HepG2 (cell line): ENCODE results near the gene HDAC10. TPM values are rescaled to one million over a fixed set of nuclear protein-coding genes. Genes with fewer than 3 reads are reported as not detected.

Experiments
- ATAC-seq: fragments of 200-7000 bp; cut with Tn5 transposase; 3 replicates; pipeline ENCODE4 v1.9.1; 2020; ENCODE audit warnings: mild to moderate bottlenecking, moderate library complexity
- BruUV-seq: library from RNA; stranded (reverse); fragments of 400-500 nt; replicated peaks from 2 replicates; lab custom pipeline; 2021; lab: Mats Ljungman, UMichigan
- CTCF ChIA-PET: fragments of 300-600 bp; formaldehyde crosslinking; extraction: SDS; loops from one replicate; lab custom pipeline; 2021; ENCODE audit warnings: low total read pairs, inconsistent platforms, low intra/inter-chr PET ratio; lab: Yijun Ruan, JAX
- POLR2A ChIA-PET: fragments of 350-600 bp; sonication (Branson Sonifier 250); formaldehyde crosslinking; loops from one replicate; lab custom pipeline; 2020; ENCODE audit warnings: antibody characterized with exemption, inconsistent platforms; lab: Yijun Ruan, JAX
- DNase-seq: peaks from one replicate; pipeline ENCODE4 v3.0.0-alpha.2; 2015; ENCODE audit warnings: low spot score
- FAIRE-seq: peaks from 3 replicates; lab custom pipeline; 2011; peaks lifted over from hg19 to GRCh38; lab: Jason Lieb, UNC
- H2AFZ ChIP-seq: one replicate; pipeline ENCODE4 v1.6.1; 2011; ENCODE audit warnings: low read length, inconsistent platforms
- H3K27ac ChIP-seq: fragments of 300-600 bp; 3 replicates; pipeline ENCODE4 v1.8.0; 2011; ENCODE audit warnings: mixed run types, mild to moderate bottlenecking, mixed read lengths, low read length, inconsistent platforms; ENCODE audit not compliant: insufficient read depth; ENCODE audit errors: extremely low read length
- H3K27me3 ChIP-seq, 2 experiments: fragments of 200-600 bp in 1 of 2; 2 replicates in 1 of 2; 3 replicates in 1 of 2; pipeline versions ENCODE4 v1.6.0 to v1.8.0; 2011; ENCODE audit warnings: low read length in 2 of 2, mild to moderate bottlenecking in 2 of 2, moderate library complexity in 2 of 2, inconsistent platforms in 1 of 2; ENCODE audit not compliant: insufficient read depth in 2 of 2, control insufficient read depth in 1 of 2
- H3K36me3 ChIP-seq, 2 experiments: fragments of 200-600 bp in 1 of 2; replicated peaks in 1 of 2; 2 replicates in 1 of 2; 3 replicates in 1 of 2; pipeline versions ENCODE4 v1.5.1 to v1.8.0; 2011; ENCODE audit warnings: low read length in 2 of 2, inconsistent platforms in 1 of 2; ENCODE audit not compliant: insufficient read depth in 2 of 2, control insufficient read depth in 1 of 2
- H3K4me1 ChIP-seq: 2 replicates; pipeline ENCODE4 v1.5.1; 2012; ENCODE audit warnings: low read length, inconsistent platforms; ENCODE audit not compliant: insufficient read depth
- H3K4me2 ChIP-seq: 2 replicates; pipeline ENCODE4 v1.6.0; 2011; ENCODE audit warnings: low read depth, low read length, inconsistent platforms
- H3K4me3 ChIP-seq, 3 experiments: fragments of 200-600 bp in 1 of 3; sonication (generic), shearing (Covaris generic) in 1 of 3; replicated peaks in 1 of 3; 2 replicates each; pipeline ENCODE4 v1.5.1; 2011 to 2016; ENCODE audit warnings: low read length in 3 of 3, inconsistent platforms in 2 of 3, low read depth in 2 of 3, mild to moderate bottlenecking in 2 of 3, control low read depth in 1 of 3, mixed read lengths in 1 of 3; ENCODE audit not compliant: insufficient read depth in 1 of 3
- H3K79me2 ChIP-seq: one replicate; pipeline ENCODE4 v1.6.1; 2011; ENCODE audit warnings: low read length, inconsistent platforms; ENCODE audit not compliant: insufficient read depth
- H3K9ac ChIP-seq: 2 replicates; pipeline ENCODE4 v1.6.0; 2011; ENCODE audit warnings: mild to moderate bottlenecking, low read depth, low read length, inconsistent platforms; ENCODE audit not compliant: insufficient read depth
- H3K9me3 ChIP-seq: 2 replicates; pipeline ENCODE4 v1.5.1; 2012; ENCODE audit warnings: mild to moderate bottlenecking, low read length
- H4K20me1 ChIP-seq: 2 replicates; pipeline ENCODE4 v1.6.0; 2011; ENCODE audit warnings: inconsistent platforms, mild to moderate bottlenecking, low read length, moderate library complexity; ENCODE audit not compliant: insufficient read depth
- ARNTL ChIP-seq: sonication (generic); formaldehyde crosslinking; IDR thresholded peaks from 2 replicates; pipeline ENCODE4 v1.4.0; 2020; ENCODE audit warnings: mild to moderate bottlenecking, missing genetic modification reagents
- BORCS8-MEF2B ChIP-seq: sonication (generic); formaldehyde crosslinking; IDR thresholded peaks from 2 replicates; pipeline ENCODE4 v1.8.0; 2022; ENCODE audit warnings: mild to moderate bottlenecking, missing genetic modification reagents
- ERF ChIP-seq: IDR thresholded peaks from 2 replicates; pipeline ENCODE4 v1.6.1; 2018; ENCODE audit warnings: missing biosample characterization, missing genetic modification reagents
- EZH2 ChIP-seq: conservative IDR thresholded peaks from 2 replicates; pipeline ENCODE4 v1.6.1; 2012; ENCODE audit warnings: mild to moderate bottlenecking, low read depth, low read length, moderate library complexity
- HOXA7 ChIP-seq: sonication (generic); formaldehyde crosslinking; IDR thresholded peaks from 2 replicates; pipeline ENCODE4 v1.8.1; 2022; ENCODE audit warnings: mild to moderate bottlenecking, missing genetic modification reagents, moderate library complexity
- RFX1 ChIP-seq: fragments of 450-650 bp; IDR thresholded peaks from 2 replicates; pipeline ENCODE4 v1.6.1; 2017
- SRF ChIP-seq: IDR thresholded peaks from 2 replicates; pipeline ENCODE4 v1.6.1; 2011; ENCODE audit warnings: mild to moderate bottlenecking, low read depth, low read length, moderate library complexity
- TP53 ChIP-seq: sonication (generic); formaldehyde crosslinking; conservative IDR thresholded peaks from 2 replicates; pipeline ENCODE4 v1.4.0; 2020; ENCODE audit warnings: missing genetic modification reagents
- ZMYM4 ChIP-seq: sonication (generic); formaldehyde crosslinking; IDR thresholded peaks from 2 replicates; pipeline ENCODE4 v1.8.1; 2023; ENCODE audit warnings: mild to moderate bottlenecking, missing genetic modification reagents
- ZNF777 ChIP-seq: sonication (generic); formaldehyde crosslinking; IDR thresholded peaks from 2 replicates; pipeline ENCODE4 v1.4.0; 2020; ENCODE audit warnings: missing genetic modification reagents
- ZSCAN31 ChIP-seq: sonication (generic); formaldehyde crosslinking; IDR thresholded peaks from 2 replicates; pipeline ENCODE4 v1.5.0; 2020; ENCODE audit warnings: low read depth, mild to moderate bottlenecking, missing genetic modification reagents
- WGBS: methylation state at CpG from one replicate; pipeline ENCODE4 v1.1.6; 2017; ENCODE audit warnings: low lambda C conversion rate; 5-methylcytosine and 5-hydroxymethylcytosine counted together
- in situ Hi-C: cut with HindIII; loops from 2 replicates; pipeline ENCODE4 v1.10.0; 2017; ENCODE audit warnings: low pct_unique_long_range_greater_than_20kb; ENCODE audit not compliant: extremely low pct_ligation_motif_present
- intact Hi-C: fragments of 100-400 bp; cut with micrococcal nuclease; formaldehyde crosslinking; loops from one replicate; pipeline ENCODE4 v1.10.0; 2022; ENCODE audit not compliant: unreplicated experiment
- polyA plus RNA-seq, 8 experiments: library from polyadenylated mRNA; depleted of rRNA in 3 of 8; stranded (reverse) in 7 of 8; unstranded in 1 of 8; fragments of >200 nt; fragmentation: Illumina TruSeq in 4 of 8; extraction: Trizol in 4 of 8; gene quantifications; 2 replicates each; pipeline versions ENCODE4 v1.2.1 to v1.2.3, GENCODE V29; 2011 to 2016; ENCODE audit warnings: low read depth in 4 of 8, missing spikeins in 1 of 8, mixed read lengths in 1 of 8; ENCODE audit not compliant: insufficient read depth in 1 of 8
- total RNA-seq, 5 experiments: library from RNA; depleted of rRNA; stranded (reverse); fragments of >200 nt; fragmentation: Illumina TruSeq; extraction: Trizol; gene quantifications; 2 replicates each; pipeline ENCODE4 v1.2.3, GENCODE V29; 2016; ENCODE audit warnings: low read depth in 1 of 5
- TF ChIP-seq, protein P1 (sequence below): sonication (generic); formaldehyde crosslinking; IDR thresholded peaks from 2 replicates; pipeline ENCODE4 v1.4.0; 2020; ENCODE audit warnings: low read depth, mild to moderate bottlenecking, missing genetic modification reagents
- TF ChIP-seq, protein P2 (sequence below): sonication (generic); formaldehyde crosslinking; IDR thresholded peaks from 2 replicates; pipeline ENCODE4 v1.5.0; 2020; ENCODE audit warnings: mild to moderate bottlenecking, missing genetic modification reagents
- TF ChIP-seq, protein P3 (sequence below): sonication (generic); formaldehyde crosslinking; IDR thresholded peaks from 2 replicates; pipeline ENCODE4 v1.4.0; 2020; ENCODE audit warnings: missing genetic modification reagents, borderline replicate concordance

The HDAC10 gene
- total and polyA plus RNA-seq, 2 of the 13 experiments (the other 11 are each of a cell fraction or from before 2014, with no cell fraction given): 13.9 to 14.9 TPM

DNA sequence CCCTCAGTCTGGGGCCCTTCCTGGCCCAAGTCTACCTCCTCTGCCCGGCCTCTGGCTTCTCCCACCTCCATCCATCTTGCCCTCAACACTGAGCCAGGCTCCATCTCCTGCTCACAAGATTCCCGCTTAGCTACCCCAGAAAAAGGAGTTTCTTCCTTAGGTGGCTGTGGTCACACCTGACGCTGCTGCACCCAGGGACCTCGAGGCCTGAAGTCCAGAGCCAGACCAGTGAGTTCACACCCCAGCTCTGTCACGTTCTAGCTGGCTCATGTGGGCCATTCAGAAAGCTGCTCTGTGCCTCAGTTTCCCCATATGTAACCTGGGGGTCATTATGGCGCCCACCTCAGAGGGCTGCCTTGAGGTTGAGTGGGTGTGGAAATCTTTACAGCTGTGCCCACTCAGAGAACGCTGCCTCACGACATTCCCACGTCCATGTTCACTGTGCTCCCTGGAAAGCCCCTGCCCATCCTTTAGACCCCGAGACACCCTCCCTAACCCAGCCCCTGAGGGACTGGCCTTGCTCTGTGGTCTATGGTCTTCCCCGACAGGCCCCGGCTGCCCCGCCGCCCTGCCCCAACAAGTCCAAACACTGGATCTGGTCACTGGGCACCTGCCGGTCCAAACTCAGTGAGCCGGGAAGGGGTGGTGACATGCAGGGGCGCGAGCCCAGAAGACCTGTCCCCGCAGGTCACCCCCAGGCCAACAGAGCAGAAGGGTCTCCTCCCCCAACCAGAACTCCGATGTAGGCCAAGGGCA lies 46.6 kb upstream of the HDAC10 start:
- DNase-seq (no peak), FAIRE-seq (no peak), ATAC-seq (no peak)
- H3K4me1 ChIP-seq: peaks cover 83% of the 10 kb centered on the region
- no peaks in the 10 kb centered on the region for H3K9me3 ChIP-seq
- POLR2A ChIA-PET: interaction anchor here (1.0 to 3.2 kb wide), 3 partner anchors 9 to 35 kb away, joined by 3 to 24 read pairs (median 4); partner anchors contain the start of gene PLXNB2
- H3K79me2 ChIP-seq: peaks cover 66% of the 10 kb centered on the region
- H2AFZ ChIP-seq: no peak overlapping the region
- H3K36me3 ChIP-seq: no peaks in the 10 kb centered on the region
- no peaks in the 10 kb centered on the region for H3K27me3 ChIP-seq
- peak overlapping the region; percentile 68 for H3K27ac ChIP-seq
- peak overlapping the region; percentile 23 to 54 (median 34); a peak in 3 of 6 replicates for H3K4me3 ChIP-seq
- intact Hi-C loops (loop anchor here (1.0 to 10.0 kb wide), 2 partner anchors 11 to 873 kb away; no protein-coding TSS in a partner anchor), in situ Hi-C loops (no loop called here)
- peaks cover 12% of the 10 kb centered on the region; the same call in 1 of the 2 replicates for H4K20me1 ChIP-seq
- BruUV-seq: no TSS peak
- CTCF ChIA-PET: no interaction called here
- peak overlapping the region; percentile 40; the same call in 1 of the 2 replicates for H3K9ac ChIP-seq
- 31% methylated on average over 11 of the region's 20 CpGs for WGBS
- H3K4me2 ChIP-seq: peak overlapping the region; percentile 71
- TF ChIP-seq ZNF777 (no peak), RFX1 (no peak), EZH2 (no peak), ARNTL (CRISPR knock-in tag) (0 out of 2 replicates have a peak, but pooled peaks have one; percentile 20), ERF (CRISPR knock-in tag) (0 out of 2 replicates have a peak, but pooled peaks have one; percentile 30), BORCS8-MEF2B (no peak), TP53 (no peak), ZMYM4 (CRISPR knock-in tag) (0 out of 2 replicates have a peak, but pooled peaks have one; percentile 8), HOXA7 (CRISPR knock-in tag) (no peak), SRF (no peak), ZSCAN31 (CRISPR knock-in tag) (no peak)
- TF ChIP-seq, protein P1, sequence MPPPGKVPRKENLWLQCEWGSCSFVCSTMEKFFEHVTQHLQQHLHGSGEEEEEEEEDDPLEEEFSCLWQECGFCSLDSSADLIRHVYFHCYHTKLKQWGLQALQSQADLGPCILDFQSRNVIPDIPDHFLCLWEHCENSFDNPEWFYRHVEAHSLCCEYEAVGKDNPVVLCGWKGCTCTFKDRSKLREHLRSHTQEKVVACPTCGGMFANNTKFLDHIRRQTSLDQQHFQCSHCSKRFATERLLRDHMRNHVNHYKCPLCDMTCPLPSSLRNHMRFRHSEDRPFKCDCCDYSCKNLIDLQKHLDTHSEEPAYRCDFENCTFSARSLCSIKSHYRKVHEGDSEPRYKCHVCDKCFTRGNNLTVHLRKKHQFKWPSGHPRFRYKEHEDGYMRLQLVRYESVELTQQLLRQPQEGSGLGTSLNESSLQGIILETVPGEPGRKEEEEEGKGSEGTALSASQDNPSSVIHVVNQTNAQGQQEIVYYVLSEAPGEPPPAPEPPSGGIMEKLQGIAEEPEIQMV (CRISPR knock-in tag): 0 out of 2 replicates have a peak, but pooled peaks have one; percentile 1
- TF ChIP-seq, protein P2, sequence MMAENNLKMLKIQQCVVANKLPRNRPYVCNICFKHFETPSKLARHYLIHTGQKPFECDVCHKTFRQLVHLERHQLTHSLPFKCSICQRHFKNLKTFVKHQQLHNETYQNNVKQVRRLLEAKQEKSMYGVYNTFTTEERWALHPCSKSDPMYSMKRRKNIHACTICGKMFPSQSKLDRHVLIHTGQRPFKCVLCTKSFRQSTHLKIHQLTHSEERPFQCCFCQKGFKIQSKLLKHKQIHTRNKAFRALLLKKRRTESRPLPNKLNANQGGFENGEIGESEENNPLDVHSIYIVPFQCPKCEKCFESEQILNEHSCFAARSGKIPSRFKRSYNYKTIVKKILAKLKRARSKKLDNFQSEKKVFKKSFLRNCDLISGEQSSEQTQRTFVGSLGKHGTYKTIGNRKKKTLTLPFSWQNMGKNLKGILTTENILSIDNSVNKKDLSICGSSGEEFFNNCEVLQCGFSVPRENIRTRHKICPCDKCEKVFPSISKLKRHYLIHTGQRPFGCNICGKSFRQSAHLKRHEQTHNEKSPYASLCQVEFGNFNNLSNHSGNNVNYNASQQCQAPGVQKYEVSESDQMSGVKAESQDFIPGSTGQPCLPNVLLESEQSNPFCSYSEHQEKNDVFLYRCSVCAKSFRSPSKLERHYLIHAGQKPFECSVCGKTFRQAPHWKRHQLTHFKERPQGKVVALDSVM (CRISPR knock-in tag): no peak
- TF ChIP-seq, protein P3, sequence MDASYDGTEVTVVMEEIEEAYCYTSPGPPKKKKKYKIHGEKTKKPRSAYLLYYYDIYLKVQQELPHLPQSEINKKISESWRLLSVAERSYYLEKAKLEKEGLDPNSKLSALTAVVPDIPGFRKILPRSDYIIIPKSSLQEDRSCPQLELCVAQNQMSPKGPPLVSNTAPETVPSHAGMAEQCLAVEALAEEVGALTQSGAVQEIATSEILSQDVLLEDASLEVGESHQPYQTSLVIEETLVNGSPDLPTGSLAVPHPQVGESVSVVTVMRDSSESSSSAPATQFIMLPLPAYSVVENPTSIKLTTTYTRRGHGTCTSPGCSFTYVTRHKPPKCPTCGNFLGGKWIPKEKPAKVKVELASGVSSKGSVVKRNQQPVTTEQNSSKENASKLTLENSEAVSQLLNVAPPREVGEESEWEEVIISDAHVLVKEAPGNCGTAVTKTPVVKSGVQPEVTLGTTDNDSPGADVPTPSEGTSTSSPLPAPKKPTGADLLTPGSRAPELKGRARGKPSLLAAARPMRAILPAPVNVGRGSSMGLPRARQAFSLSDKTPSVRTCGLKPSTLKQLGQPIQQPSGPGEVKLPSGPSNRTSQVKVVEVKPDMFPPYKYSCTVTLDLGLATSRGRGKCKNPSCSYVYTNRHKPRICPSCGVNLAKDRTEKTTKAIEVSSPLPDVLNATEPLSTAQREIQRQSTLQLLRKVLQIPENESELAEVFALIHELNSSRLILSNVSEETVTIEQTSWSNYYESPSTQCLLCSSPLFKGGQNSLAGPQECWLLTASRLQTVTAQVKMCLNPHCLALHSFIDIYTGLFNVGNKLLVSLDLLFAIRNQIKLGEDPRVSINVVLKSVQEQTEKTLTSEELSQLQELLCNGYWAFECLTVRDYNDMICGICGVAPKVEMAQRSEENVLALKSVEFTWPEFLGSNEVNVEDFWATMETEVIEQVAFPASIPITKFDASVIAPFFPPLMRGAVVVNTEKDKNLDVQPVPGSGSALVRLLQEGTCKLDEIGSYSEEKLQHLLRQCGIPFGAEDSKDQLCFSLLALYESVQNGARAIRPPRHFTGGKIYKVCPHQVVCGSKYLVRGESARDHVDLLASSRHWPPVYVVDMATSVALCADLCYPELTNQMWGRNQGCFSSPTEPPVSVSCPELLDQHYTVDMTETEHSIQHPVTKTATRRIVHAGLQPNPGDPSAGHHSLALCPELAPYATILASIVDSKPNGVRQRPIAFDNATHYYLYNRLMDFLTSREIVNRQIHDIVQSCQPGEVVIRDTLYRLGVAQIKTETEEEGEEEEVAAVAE: no peak
